SK-N-SH (cell line): ENCODE data around the gene C16orf74. TPM values are rescaled to one million over a fixed set of nuclear protein-coding genes. Genes with fewer than 3 reads are reported as not detected.

Source experiments
- CTCF ChIA-PET: fragments of 300-600, 350-600 bp; formaldehyde crosslinking; extraction: SDS; loops from one replicate; lab custom pipeline; 2021; lab: Yijun Ruan, JAX
- POLR2A ChIA-PET: fragments of 350-600 bp; sonication (Branson Sonifier 250); formaldehyde crosslinking; extraction: SDS; loops from one replicate; lab custom pipeline; 2020; ENCODE audit warnings: antibody characterized with exemption, inconsistent platforms; lab: Yijun Ruan, JAX
- DNase-seq: peaks from one replicate; pipeline ENCODE4 v3.0.0; 2012
- H2AFZ ChIP-seq: fragments of 200-600 bp; sonication (generic); 2 replicates; pipeline ENCODE4 v1.8.1; 2016; ENCODE audit warnings: antibody characterized with exemption, mild to moderate bottlenecking, low read depth
- H3F3A ChIP-seq: fragments of 200-600 bp; sonication (generic); replicated peaks from 2 replicates; pipeline ENCODE3; 2016; ENCODE audit warnings: antibody characterized with exemption, mild to moderate bottlenecking; ENCODE audit not compliant: insufficient read depth
- H3K27ac ChIP-seq, 2 experiments: fragments of 200-500 bp in 1 of 2; fragments of 200-600 bp in 1 of 2; sonication (Bioruptor generic) in 1 of 2; sonication (generic), shearing (Covaris generic) in 1 of 2; 2 replicates each; pipeline versions ENCODE4 v1.5.1 to v1.6.1; 2014 to 2016; ENCODE audit warnings: low read depth in 2 of 2, inconsistent platforms in 1 of 2, low read length in 1 of 2, mild to moderate bottlenecking in 1 of 2, mixed read lengths in 1 of 2
- H3K27me3 ChIP-seq: fragments of 200-600 bp; sonication (generic), shearing (Covaris generic); 2 replicates; pipeline ENCODE4 v1.6.1; 2016; ENCODE audit warnings: mixed run types; ENCODE audit not compliant: insufficient read depth
- H3K36me3 ChIP-seq, 2 experiments: fragments of 200-500 bp in 1 of 2; fragments of 200-600 bp in 1 of 2; sonication (Bioruptor generic) in 1 of 2; sonication (generic) in 1 of 2; replicated peaks in 1 of 2; 2 replicates each; pipeline versions ENCODE3 to v1.5.1; 2014 to 2016; ENCODE audit warnings: low read length in 1 of 2, mild to moderate bottlenecking in 1 of 2; ENCODE audit not compliant: insufficient read depth in 2 of 2, control insufficient read depth in 1 of 2
- H3K4me1 ChIP-seq, 2 experiments: fragments of 200-500 bp in 1 of 2; fragments of 200-600 bp in 1 of 2; sonication (Bioruptor generic) in 1 of 2; sonication (generic), shearing (Covaris generic) in 1 of 2; 2 replicates each; pipeline versions ENCODE4 v1.5.1 to v1.6.1; 2014 to 2016; ENCODE audit warnings: low read depth in 1 of 2, low read length in 1 of 2, mixed run types in 1 of 2; ENCODE audit not compliant: insufficient read depth in 2 of 2, control insufficient read depth in 1 of 2
- H3K4me2 ChIP-seq: fragments of 200-600 bp; sonication (generic), shearing (Covaris generic); 2 replicates; pipeline ENCODE4 v1.6.1; 2017; ENCODE audit warnings: mixed run types
- H3K4me3 ChIP-seq, 2 experiments: fragments of 200-500 bp in 1 of 2; fragments of 200-600 bp in 1 of 2; sonication (Bioruptor generic) in 1 of 2; sonication (generic), shearing (Covaris generic) in 1 of 2; 2 replicates each; pipeline versions ENCODE4 v1.5.1 to v1.8.1; 2014 to 2016; ENCODE audit warnings: low read depth in 2 of 2, inconsistent platforms in 1 of 2, low read length in 1 of 2, mild to moderate bottlenecking in 1 of 2, mixed read lengths in 1 of 2, moderate library complexity in 1 of 2
- H3K79me2 ChIP-seq: fragments of 200-600 bp; sonication (generic); 2 replicates; pipeline ENCODE4 v1.8.1; 2017; ENCODE audit warnings: mild to moderate bottlenecking; ENCODE audit not compliant: insufficient read depth
- H3K9ac ChIP-seq: fragments of 200-600 bp; sonication (generic); 2 replicates; pipeline ENCODE4 v1.6.1; 2017; ENCODE audit warnings: mixed run types
- H3K9me2 ChIP-seq: fragments of 200-600 bp; sonication (generic); 2 replicates; pipeline ENCODE4 v1.6.1; 2017; ENCODE audit warnings: mixed run types
- H3K9me3 ChIP-seq: fragments of 200-600 bp; sonication (generic); 2 replicates; pipeline ENCODE4 v1.6.1; 2017; ENCODE audit warnings: mixed run types, mild to moderate bottlenecking, moderate library complexity
- H4K20me1 ChIP-seq: fragments of 200-600 bp; sonication (generic); 2 replicates; pipeline ENCODE4 v1.6.1; 2017; ENCODE audit warnings: mild to moderate bottlenecking, mixed run types; ENCODE audit not compliant: insufficient read depth
- ELF1 ChIP-seq: IDR thresholded peaks from 2 replicates; pipeline ENCODE4 v1.4.0; 2012
- EP300 ChIP-seq, 2 experiments: IDR thresholded peaks; 2 replicates each; pipeline versions ENCODE4 v1.4.0 to v1.6.1; 2012; ENCODE audit warnings: borderline replicate concordance in 1 of 2, low read depth in 1 of 2, low read length in 1 of 2
- EZH2phosphoT487 ChIP-seq: fragments of 200-600 bp; sonication (generic); IDR thresholded peaks from 2 replicates; pipeline ENCODE4 v1.6.1; 2017; ENCODE audit warnings: low read depth, mixed run types, mild to moderate bottlenecking, antibody characterized with exemption, moderate library complexity, borderline replicate concordance
- FOXJ3 ChIP-seq: sonication (generic); formaldehyde crosslinking; IDR thresholded peaks from 2 replicates; pipeline ENCODE4 v1.5.1; 2020; ENCODE audit warnings: mild to moderate bottlenecking, missing genetic modification reagents
- FOXM1 ChIP-seq: IDR thresholded peaks from 2 replicates; pipeline ENCODE4 v1.4.0; 2012; ENCODE audit warnings: low read depth, mild to moderate bottlenecking
- GATA2 ChIP-seq: sonication (generic); formaldehyde crosslinking; IDR thresholded peaks from 2 replicates; pipeline ENCODE4 v1.5.0; 2020; ENCODE audit warnings: mild to moderate bottlenecking, missing genetic modification reagents
- JUND ChIP-seq: IDR thresholded peaks from 2 replicates; pipeline ENCODE4 v1.4.0; 2012
- MAX ChIP-seq: IDR thresholded peaks from 2 replicates; pipeline ENCODE4 v1.4.0; 2012; ENCODE audit warnings: low read depth
- MXI1 ChIP-seq: IDR thresholded peaks from 2 replicates; pipeline ENCODE4 v1.6.1; 2012; ENCODE audit warnings: mild to moderate bottlenecking, low read depth, low read length, improper control_type of control experiment
- NFIC ChIP-seq: IDR thresholded peaks from 2 replicates; pipeline ENCODE4 v1.4.0; 2012; ENCODE audit warnings: borderline replicate concordance
- POLR2AphosphoS5 ChIP-seq: IDR thresholded peaks from 2 replicates; pipeline ENCODE4 v1.6.1; 2012; ENCODE audit warnings: low read depth, low read length
- RAD21 ChIP-seq: IDR thresholded peaks from 2 replicates; pipeline ENCODE4 v1.6.1; 2012; ENCODE audit warnings: mild to moderate bottlenecking, low read length
- RFX5 ChIP-seq: IDR thresholded peaks from 2 replicates; pipeline ENCODE4 v1.6.1; 2012; ENCODE audit warnings: mild to moderate bottlenecking, improper control_type of control experiment, low read length
- SIN3A ChIP-seq: IDR thresholded peaks from 2 replicates; pipeline ENCODE4 v1.6.1; 2012; ENCODE audit warnings: low read depth, mild to moderate bottlenecking, low read length, moderate library complexity, borderline replicate concordance
- SMC3 ChIP-seq: IDR thresholded peaks from 2 replicates; pipeline ENCODE4 v1.6.1; 2012; ENCODE audit warnings: low read depth, low read length, improper control_type of control experiment
- TAF1 ChIP-seq: IDR thresholded peaks from 2 replicates; pipeline ENCODE4 v1.6.1; 2012; ENCODE audit warnings: low read depth, mild to moderate bottlenecking, low read length, moderate library complexity, borderline replicate concordance
- TCF12 ChIP-seq: IDR thresholded peaks from 2 replicates; pipeline ENCODE4 v1.4.0; 2012
- TEAD4 ChIP-seq: IDR thresholded peaks from 2 replicates; pipeline ENCODE4 v1.4.0; 2012; ENCODE audit warnings: mild to moderate bottlenecking, borderline replicate concordance; ENCODE audit not compliant: insufficient read depth
- USF1 ChIP-seq: IDR thresholded peaks from 2 replicates; pipeline ENCODE4 v1.4.0; 2012; ENCODE audit warnings: low read depth, borderline replicate concordance
- USF2 ChIP-seq: fragments of 150-350 bp; IDR thresholded peaks from 2 replicates; pipeline ENCODE4 v1.6.1; 2017; ENCODE audit warnings: antibody characterized with exemption, low read length, low read depth, borderline replicate concordance
- ZBTB33 ChIP-seq: IDR thresholded peaks from 2 replicates; pipeline ENCODE4 v1.4.0; 2012; ENCODE audit warnings: low read depth, borderline replicate concordance
- WGBS: methylation state at CpG from one replicate; pipeline ENCODE4 v1.1.6; 2017; ENCODE audit warnings: low lambda C conversion rate; 5-methylcytosine and 5-hydroxymethylcytosine counted together
- polyA plus RNA-seq, 3 experiments: library from polyadenylated mRNA; depleted of rRNA; stranded (reverse); fragments of >200 nt; gene quantifications; 2 replicates each; pipeline ENCODE4 v1.2.3, GENCODE V29; 2012

Gene C16orf74
- polyA plus RNA-seq, 1 of the 3 experiments (the other 2 are of a cell fraction): 27.2 TPM

- POLR2A ChIA-PET: no interaction called here
Observed at GRCh38 chr16:85789773-85790172, 38.9 kb upstream of the C16orf74 start.

GRCh38 chr16:85788819-85789218 lies 37.9 kb upstream of the C16orf74 start:
- no peak overlapping the region for H2AFZ ChIP-seq
- H3K4me1 ChIP-seq: no peaks in the 10 kb centered on the region
- H3K9me3 ChIP-seq: no peaks in the 10 kb centered on the region
- no peaks in the 10 kb centered on the region for H3K9me2 ChIP-seq
- CTCF ChIA-PET: interaction anchor here (0.9 to 1.1 kb wide), 2 partner anchors 11 kb away, joined by 3 to 4 read pairs; no protein-coding TSS in a partner anchor
- H3K9ac ChIP-seq: no peak overlapping the region
- H3K27me3 ChIP-seq: no peaks in the 10 kb centered on the region
- POLR2A ChIA-PET: no interaction called here
- peaks cover 56% of the 10 kb centered on the region for H4K20me1 ChIP-seq
- H3K4me2 ChIP-seq: no peak overlapping the region
- WGBS: 94% methylated on average over 11 of the region's 11 CpGs
- TF ChIP-seq EZH2phosphoT487: no peak
- no peak for TF ChIP-seq ELF1
- TF ChIP-seq USF2: no peak
- TF ChIP-seq TCF12: no peak
- no peak for TF ChIP-seq USF1
- TF ChIP-seq FOXM1: no peak
- TF ChIP-seq JUND: no peak
- no peak for TF ChIP-seq ZBTB33
- TF ChIP-seq SMC3: no peak
- no peak for TF ChIP-seq EP300 (IDR thresholded peaks at IDR 0.05; ENCODE audit: borderline replicate concordance in 1 of 2, low read depth in 1 of 2, low read length in 1 of 2)
- no peak for TF ChIP-seq RFX5
- no peak for TF ChIP-seq FOXJ3 (CRISPR knock-in tag)
- no peak for TF ChIP-seq MXI1
- TF ChIP-seq NFIC: no peak
- no peak for TF ChIP-seq GATA2 (CRISPR knock-in tag)
- no peak for TF ChIP-seq SIN3A
- no peak for TF ChIP-seq RAD21
- no peak for TF ChIP-seq POLR2AphosphoS5
- no peak for TF ChIP-seq TAF1
- no peak for TF ChIP-seq MAX
- H3K79me2 ChIP-seq: peaks cover 88% of the 10 kb centered on the region
- H3K27ac ChIP-seq: no peak overlapping the region
- no peak overlapping the region for H3K4me3 ChIP-seq
- no peak for DNase-seq
- H3K36me3 ChIP-seq: peaks cover 40 to 51% of the 10 kb centered on the region in 2 experiments
- no peaks in the 10 kb centered on the region for H3F3A ChIP-seq

More at GRCh38 chr16:85789773-85790172, 38.9 kb upstream of the C16orf74 start:
- DNase-seq: no peak
- Histone ChIP-seq H3K4me1 (no peaks in the 10 kb centered on the region), H3K4me3 (no peak overlapping the region), H3K9ac (no peak overlapping the region), H3F3A (no peaks in the 10 kb centered on the region), H2AFZ (no peak overlapping the region), H3K4me2 (no peak overlapping the region), H3K9me2 (no peaks in the 10 kb centered on the region), H3K27me3 (no peaks in the 10 kb centered on the region), H3K36me3 (peaks cover 49 to 57% of the 10 kb centered on the region in 2 experiments), H4K20me1 (peaks cover 66% of the 10 kb centered on the region), H3K9me3 (no peaks in the 10 kb centered on the region), H3K79me2 (peaks cover 93% of the 10 kb centered on the region), H3K27ac (no peak overlapping the region)
- CTCF ChIA-PET: no interaction called here
- 93% methylated on average over 6 of the region's 6 CpGs for WGBS
- TF ChIP-seq FOXM1 (no peak), TAF1 (no peak), TEAD4 (no peak), TCF12 (no peak), USF1 (no peak)
